Measurements from ENCODE around the gene ADAM12. TPM values are rescaled to one million over a fixed set of nuclear protein-coding genes. Genes with fewer than 3 reads are reported as not detected.

ADAM12 gene
- total RNA-seq, 1 experiment from 2014 or later, result 16.8 TPM

DNA sequence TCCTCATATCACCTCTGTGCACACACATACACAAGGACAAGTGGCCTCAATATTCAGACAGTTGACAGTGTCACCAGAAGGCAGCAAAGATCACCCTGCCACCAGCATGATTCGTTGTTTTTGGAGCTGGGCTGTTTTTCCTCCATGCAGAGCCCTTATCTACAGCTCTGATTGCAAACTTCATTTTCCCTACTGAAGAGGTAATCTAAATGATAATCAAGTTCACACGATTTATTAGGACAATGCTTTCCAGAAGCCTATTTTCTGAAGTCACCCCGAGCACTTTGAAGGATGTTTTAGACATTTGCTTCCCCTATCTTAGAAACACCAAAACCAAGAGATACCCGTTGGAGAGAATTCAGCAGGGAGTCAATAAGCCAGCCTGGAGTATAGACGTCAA, 46.0 kb upstream of the ADAM12 start:
- TF ChIP-seq, protein P1, sequence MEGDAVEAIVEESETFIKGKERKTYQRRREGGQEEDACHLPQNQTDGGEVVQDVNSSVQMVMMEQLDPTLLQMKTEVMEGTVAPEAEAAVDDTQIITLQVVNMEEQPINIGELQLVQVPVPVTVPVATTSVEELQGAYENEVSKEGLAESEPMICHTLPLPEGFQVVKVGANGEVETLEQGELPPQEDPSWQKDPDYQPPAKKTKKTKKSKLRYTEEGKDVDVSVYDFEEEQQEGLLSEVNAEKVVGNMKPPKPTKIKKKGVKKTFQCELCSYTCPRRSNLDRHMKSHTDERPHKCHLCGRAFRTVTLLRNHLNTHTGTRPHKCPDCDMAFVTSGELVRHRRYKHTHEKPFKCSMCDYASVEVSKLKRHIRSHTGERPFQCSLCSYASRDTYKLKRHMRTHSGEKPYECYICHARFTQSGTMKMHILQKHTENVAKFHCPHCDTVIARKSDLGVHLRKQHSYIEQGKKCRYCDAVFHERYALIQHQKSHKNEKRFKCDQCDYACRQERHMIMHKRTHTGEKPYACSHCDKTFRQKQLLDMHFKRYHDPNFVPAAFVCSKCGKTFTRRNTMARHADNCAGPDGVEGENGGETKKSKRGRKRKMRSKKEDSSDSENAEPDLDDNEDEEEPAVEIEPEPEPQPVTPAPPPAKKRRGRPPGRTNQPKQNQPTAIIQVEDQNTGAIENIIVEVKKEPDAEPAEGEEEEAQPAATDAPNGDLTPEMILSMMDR (conservative IDR thresholded peaks at IDR 0.05), result no peak
- TF ChIP-seq EZH2 (IDR thresholded peaks at IDR 0.05; ENCODE audit: low read depth), result no peak
- no peak overlapping the region for H3K4me3 ChIP-seq
- no peaks in the 10 kb centered on the region for H3K79me2 ChIP-seq (ENCODE audit: low read depth)
- peaks cover 2% of the 10 kb centered on the region for H3K9me3 ChIP-seq (ENCODE audit: insufficient read depth, low read depth)
- ChIA-PET POLR2A (ENCODE audit: unreplicated experiment) (no interaction called here), CTCF (no interaction called here)
- peak overlapping the region; percentile 52 for H3K4me2 ChIP-seq
- BruUV-seq (replicated peaks), result no TSS peak
- H3F3A ChIP-seq (ENCODE audit: insufficient read depth, low read depth), result peaks cover 7% of the 10 kb centered on the region; the same call in 1 of the 2 replicates
- no peak for DNase-seq
- no peak overlapping the region for H2AFZ ChIP-seq
- H4K20me1 ChIP-seq (ENCODE audit: insufficient read depth), result no peaks in the 10 kb centered on the region
- H3K27me3 ChIP-seq (ENCODE audit: insufficient read depth, low read depth), result no peaks in the 10 kb centered on the region
- no peaks in the 10 kb centered on the region for H3K9me2 ChIP-seq (ENCODE audit: insufficient read depth)
- H3K4me1 ChIP-seq (replicated peaks; ENCODE audit: insufficient read depth), result peaks cover 27% of the 10 kb centered on the region
- intact Hi-C loops (cut with micrococcal nuclease; ENCODE audit: unreplicated experiment), result no loop called here
- no peaks in the 10 kb centered on the region for H3K36me3 ChIP-seq (ENCODE audit: low read depth)
- peak overlapping the region; percentile 85 for H3K27ac ChIP-seq

DNA sequence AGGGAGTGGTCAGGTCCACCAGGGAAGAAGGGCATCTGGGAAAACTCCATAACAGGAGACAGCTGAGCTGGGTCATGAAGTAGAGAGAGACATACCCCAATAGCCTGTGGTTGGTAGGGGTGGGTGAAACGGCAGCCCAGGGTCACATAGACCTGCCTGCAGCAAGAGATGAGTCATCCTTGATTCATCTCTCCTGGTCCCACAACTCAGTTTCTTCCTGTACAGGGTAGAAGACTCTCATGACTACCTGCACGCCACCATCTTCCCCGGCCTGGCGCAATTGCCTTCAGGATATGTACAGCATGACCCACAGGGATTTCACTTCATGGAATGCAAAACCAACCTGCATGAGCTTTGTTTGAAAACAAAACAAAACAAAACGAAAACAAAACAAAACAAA, 45.1 kb upstream of the ADAM12 start:
- Histone ChIP-seq H3K27me3 (ENCODE audit: insufficient read depth, low read depth) (no peaks in the 10 kb centered on the region), H3K4me3 (no peak overlapping the region), H3K9me2 (ENCODE audit: insufficient read depth) (no peaks in the 10 kb centered on the region), H3K4me1 (replicated peaks; ENCODE audit: insufficient read depth) (peaks cover 23% of the 10 kb centered on the region), H2AFZ (no peak overlapping the region), H4K20me1 (ENCODE audit: insufficient read depth) (no peaks in the 10 kb centered on the region), H3K4me2 (peak overlapping the region; percentile 52), H3K9me3 (ENCODE audit: insufficient read depth, low read depth) (no peaks in the 10 kb centered on the region; the same call in 1 of the 2 replicates), H3K27ac (peak overlapping the region; percentile 85), H3K79me2 (ENCODE audit: low read depth) (no peaks in the 10 kb centered on the region), H3K36me3 (ENCODE audit: low read depth) (no peaks in the 10 kb centered on the region), H3F3A (ENCODE audit: insufficient read depth, low read depth) (peaks cover 6% of the 10 kb centered on the region; the same call in 1 of the 2 replicates)
- intact Hi-C loops (cut with micrococcal nuclease; ENCODE audit: unreplicated experiment), result loop anchor here (1.0 kb wide), 1 partner anchor 35 kb away; no protein-coding TSS in a partner anchor
- ChIA-PET CTCF (no interaction called here), POLR2A (ENCODE audit: unreplicated experiment) (interaction anchor here (0.6 kb wide), 2 partner anchors 27 to 83 kb away, joined by 5 to 6 read pairs; no protein-coding TSS in a partner anchor)
- no peak for TF ChIP-seq EZH2 (IDR thresholded peaks at IDR 0.05; ENCODE audit: low read depth)
- TF ChIP-seq, protein P1 (conservative IDR thresholded peaks at IDR 0.05), result no peak
- peak; percentile 73 to 88 for DNase-seq
- no TSS peak for BruUV-seq (replicated peaks)

DNA sequence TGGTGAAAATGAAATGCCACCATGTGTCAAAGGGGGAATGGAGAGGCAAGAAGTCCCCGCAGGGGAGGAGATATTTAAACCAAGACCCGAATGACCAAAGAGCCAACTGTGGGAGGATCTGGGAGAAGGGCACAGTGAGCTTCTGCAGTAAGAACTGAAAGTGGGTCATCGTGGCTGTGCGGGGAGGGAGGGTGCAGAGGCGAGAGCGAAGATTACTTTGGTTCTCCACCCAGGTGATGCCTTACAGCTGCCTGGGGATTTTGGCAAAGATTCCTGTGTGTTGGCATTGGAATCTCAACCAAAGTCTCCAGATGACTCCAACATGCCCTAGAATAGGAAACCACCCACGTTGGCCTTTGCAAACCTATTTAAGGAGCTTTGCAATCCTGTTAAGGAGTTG, 44.2 kb upstream of the ADAM12 start:
- TF ChIP-seq EZH2 (IDR thresholded peaks at IDR 0.05; ENCODE audit: low read depth), result no peak
- TF ChIP-seq, protein P1 (conservative IDR thresholded peaks at IDR 0.05), result no peak
- no peak overlapping the region for H3K4me2 ChIP-seq
- no peaks in the 10 kb centered on the region for H4K20me1 ChIP-seq (ENCODE audit: insufficient read depth)
- H3F3A ChIP-seq (ENCODE audit: insufficient read depth, low read depth), result peaks cover 6% of the 10 kb centered on the region; the same call in 1 of the 2 replicates
- H3K27ac ChIP-seq, result peak overlapping the region; percentile 85
- H3K27me3 ChIP-seq (ENCODE audit: insufficient read depth, low read depth), result no peaks in the 10 kb centered on the region
- BruUV-seq (replicated peaks), result no TSS peak
- peaks cover 23% of the 10 kb centered on the region for H3K4me1 ChIP-seq (replicated peaks; ENCODE audit: insufficient read depth)
- ChIA-PET POLR2A (ENCODE audit: unreplicated experiment) (interaction anchor here (0.6 kb wide), 1 partner anchor 82 kb away, joined by 5 read pairs; no protein-coding TSS in a partner anchor), CTCF (no interaction called here)
- DNase-seq, result no peak
- H2AFZ ChIP-seq, result no peak overlapping the region
- intact Hi-C loops (cut with micrococcal nuclease; ENCODE audit: unreplicated experiment), result no loop called here
- H3K79me2 ChIP-seq (ENCODE audit: low read depth), result no peaks in the 10 kb centered on the region
- H3K9me3 ChIP-seq (ENCODE audit: insufficient read depth, low read depth), result no peaks in the 10 kb centered on the region; the same call in 1 of the 2 replicates
- H3K4me3 ChIP-seq, result no peak overlapping the region
- H3K9me2 ChIP-seq (ENCODE audit: insufficient read depth), result no peaks in the 10 kb centered on the region
- H3K36me3 ChIP-seq (ENCODE audit: low read depth), result no peaks in the 10 kb centered on the region
